HFF-Myc (cell line): ENCODE results near the gene PIERCE2.
"Not testable (repeated sequence)": the region's sequence is repeated elsewhere in the genome, so short reads cannot be mapped to it uniquely, and the experiment has no call there.

Source experiments
- DNase-seq: peaks from one replicate; pipeline ENCODE4 v3.0.0-alpha.2; 2011; ENCODE audit warnings: low read depth; ENCODE audit errors: extremely low read depth
- H3K4me3 ChIP-seq: replicated peaks from 2 replicates; pipeline ENCODE4 v1.5.1; 2011; ENCODE audit warnings: low read depth, mild to moderate bottlenecking, control low read depth, low read length
- CTCF ChIP-seq: IDR thresholded peaks from 2 replicates; pipeline ENCODE4 v1.5.1; 2012; ENCODE audit warnings: mild to moderate bottlenecking, low read depth, low read length, control low read depth; ENCODE audit errors: missing control alignments

PIERCE2 gene

GRCh38 chr15:55379095-55379494 is 29.2 kb upstream of the PIERCE2 start:
- no peak for TF ChIP-seq CTCF
- no peak overlapping the region for H3K4me3 ChIP-seq
- DNase-seq, result no peak

- DNase-seq, result no peak
- no peak for TF ChIP-seq CTCF
- no peak overlapping the region for H3K4me3 ChIP-seq
Measured at GRCh38 chr15:55381595-55381994, 26.7 kb upstream of the PIERCE2 start.

GRCh38 chr15:55383687-55384086 is 24.6 kb upstream of the PIERCE2 start:
- H3K4me3 ChIP-seq, result no peak overlapping the region
- TF ChIP-seq CTCF, result no peak
- DNase-seq, result no peak

- H3K4me3 ChIP-seq, result no peak overlapping the region
- no peak for TF ChIP-seq CTCF
- no peak for DNase-seq
Measured at GRCh38 chr15:55387027-55387426, 21.3 kb upstream of the PIERCE2 start.

GRCh38 chr15:55389264-55389607 is 19.1 kb upstream of the PIERCE2 start:
- no peak for TF ChIP-seq CTCF
- DNase-seq, result no peak
- H3K4me3 ChIP-seq, result no peak overlapping the region

GRCh38 chr15:55394694-55395093 is 13.6 kb upstream of the PIERCE2 start:
- DNase-seq, result no peak
- no peak overlapping the region for H3K4me3 ChIP-seq
- no peak for TF ChIP-seq CTCF

- no peak for DNase-seq
- no peak overlapping the region for H3K4me3 ChIP-seq
- TF ChIP-seq CTCF, result no peak
Measured at GRCh38 chr15:55398243-55398642, 10.1 kb upstream of the PIERCE2 start.

GRCh38 chr15:55400050-55400449 is 8.2 kb upstream of the PIERCE2 start:
- DNase-seq, H3K4me3 ChIP-seq: not testable (repeated sequence)
